Activated T-cell treated with anti-CD3 and anti-CD28 coated beads, Interleukin-2, amount 50 U/mL, for 48 hours (primary cell): ENCODE results near the gene GABBR2.

Experiments used
- DNase-seq, 2 experiments: peaks; one replicate each; pipeline ENCODE4 v3.0.0-alpha.2; 2020

GABBR2 gene

GRCh38 chr9:98708933-98709911, at the start of gene GABBR2:
GABBR2 (minus strand) TSS chr9:98708935; CDS start chr9:98708737, 198 bp downstream.
- peak in 1 of 2 experiments; percentile 19 for DNase-seq

- no peak for DNase-seq
Measured at GRCh38 chr9:98755006-98755618, 46.4 kb upstream of the GABBR2 start.

- no peak for DNase-seq
Measured at GRCh38 chr9:98751210-98751609, 42.5 kb upstream of the GABBR2 start.

GRCh38 chr9:98750364-98751060, 41.8 kb upstream of the GABBR2 start:
- no peak for DNase-seq

DNA sequence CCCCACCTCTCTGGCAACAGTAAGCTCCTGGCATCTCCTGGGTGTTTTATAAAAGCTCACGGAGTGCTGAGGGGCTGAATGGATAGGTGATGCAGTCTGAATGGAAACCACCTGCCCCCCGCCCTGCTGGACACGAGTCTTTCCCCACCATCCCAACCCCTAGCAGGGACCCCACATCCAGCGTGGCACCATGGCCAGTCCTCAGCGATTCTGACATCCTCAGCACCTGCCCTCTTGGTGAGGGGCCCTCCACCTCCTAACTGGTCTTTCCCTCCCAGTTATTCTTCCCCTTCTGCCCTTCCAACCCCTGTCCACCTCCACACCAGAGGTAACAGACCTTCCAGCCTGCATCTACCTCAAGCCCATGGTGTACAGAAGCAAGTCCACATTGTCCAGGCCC, 38.7 kb upstream of the GABBR2 start:
- no peak for DNase-seq

DNA sequence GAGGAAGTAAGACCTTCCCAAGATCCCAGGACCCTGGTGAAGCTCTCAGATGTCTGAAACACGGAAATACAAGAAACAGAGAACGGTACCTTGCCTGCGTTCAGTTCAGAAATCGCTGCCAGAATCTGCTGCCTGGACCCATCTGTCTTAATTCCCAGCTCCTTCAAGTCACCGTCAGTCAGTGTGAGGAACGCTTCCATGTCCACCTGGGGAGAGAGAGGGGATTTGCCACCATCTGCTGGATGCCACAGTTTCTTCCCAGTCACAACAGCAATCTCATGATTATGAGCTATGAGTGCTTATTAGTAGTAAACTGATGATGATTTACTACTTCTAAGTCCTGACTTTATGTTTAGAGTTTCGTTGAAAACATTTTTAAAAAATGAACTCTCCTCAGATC, 36.7 kb upstream of the GABBR2 start:
- DNase-seq: no peak

DNA sequence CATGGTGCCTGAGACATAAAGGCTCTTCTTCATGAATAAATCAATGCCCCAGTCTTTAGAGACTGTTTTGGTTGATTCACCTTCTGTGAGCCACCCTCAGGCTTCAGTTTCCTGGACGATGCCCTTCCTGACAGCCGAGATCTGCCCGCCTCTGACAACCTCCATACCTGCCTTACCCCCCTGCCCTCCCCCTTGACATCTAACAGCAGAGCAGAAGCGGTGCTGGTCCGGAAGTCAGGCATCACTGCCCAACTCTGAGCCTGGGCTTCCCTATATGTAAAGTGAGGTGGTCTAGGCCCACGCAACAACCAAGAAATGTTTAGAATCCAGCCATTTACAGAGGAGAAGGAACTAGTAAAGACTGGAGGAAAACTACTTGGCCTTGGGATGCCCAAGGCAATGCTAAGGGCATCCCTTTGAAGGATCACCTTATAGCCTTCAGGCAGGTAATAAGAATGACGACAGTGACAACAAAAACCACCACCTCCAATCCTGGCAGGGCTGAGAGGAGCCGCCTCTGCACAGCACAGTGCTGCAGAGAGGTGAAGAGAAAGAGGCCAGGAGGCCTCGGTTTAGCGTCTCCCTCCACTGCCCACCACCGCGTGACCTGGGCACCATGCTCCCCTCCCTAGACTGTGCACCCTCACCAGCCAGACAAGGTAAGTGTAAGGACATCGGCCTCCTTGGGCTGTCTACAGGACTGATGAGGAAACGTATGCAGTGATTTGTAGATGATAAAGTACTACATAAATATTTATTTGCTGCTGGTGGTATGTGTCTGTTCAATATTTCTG, 35.3 kb upstream of the GABBR2 start:
- no peak for DNase-seq

GRCh38 chr9:98743329-98743728, 34.6 kb upstream of the GABBR2 start:
- no peak for DNase-seq

GRCh38 chr9:98742325-98743280, 33.9 kb upstream of the GABBR2 start:
- no peak for DNase-seq

DNA sequence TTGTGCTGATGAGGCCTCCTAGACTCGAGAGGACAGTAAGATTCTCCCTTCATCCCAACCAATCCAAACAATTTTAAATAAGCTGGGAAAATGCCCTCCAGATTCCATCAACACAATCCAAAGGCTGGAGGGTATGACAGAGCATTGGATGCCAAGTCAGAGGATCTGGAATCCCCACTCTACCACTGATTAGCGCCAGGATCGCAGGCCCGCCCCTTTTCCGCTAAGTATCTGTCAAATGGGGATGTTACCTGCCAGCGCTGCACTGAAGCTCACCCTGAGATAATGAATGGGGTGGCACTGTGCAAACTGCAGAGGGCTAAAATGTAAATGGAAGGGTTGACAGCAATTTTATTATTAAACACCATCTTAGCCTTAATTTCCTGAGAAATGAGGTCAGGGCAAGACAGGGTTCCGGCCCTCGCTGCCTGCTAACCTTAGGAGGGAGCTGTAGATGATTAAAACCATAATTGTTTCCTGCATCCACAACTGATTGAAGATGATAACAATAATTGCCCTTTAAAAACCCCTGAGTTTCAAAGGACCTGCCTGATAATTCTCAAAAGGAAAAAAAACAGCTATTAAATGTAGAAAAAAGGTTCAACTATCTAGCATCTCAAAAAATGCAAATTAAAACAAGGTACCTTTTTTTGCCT, 31.6 kb upstream of the GABBR2 start:
- no peak for DNase-seq

GRCh38 chr9:98738741-98739140, 30.0 kb upstream of the GABBR2 start:
- DNase-seq: no peak

DNA sequence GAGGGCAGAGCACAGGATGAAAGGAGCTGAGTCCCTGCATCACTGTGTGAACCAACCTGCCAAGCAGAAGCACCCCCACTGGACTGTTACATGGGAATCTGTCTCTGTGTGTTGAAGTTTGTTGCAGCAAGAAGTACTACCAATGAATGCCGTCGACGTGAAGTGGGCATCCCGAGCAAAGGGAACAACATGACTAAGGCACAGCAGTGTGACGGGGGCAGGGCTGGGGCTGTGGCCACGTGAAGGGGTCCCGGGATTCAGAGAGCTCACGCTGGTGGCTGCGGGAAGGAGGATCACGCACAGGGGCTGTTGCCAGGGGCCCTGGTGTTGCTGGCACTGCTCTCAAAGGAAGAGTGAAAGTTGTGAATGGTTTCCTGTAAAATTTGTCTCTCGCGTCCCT, 27.5 kb upstream of the GABBR2 start:
- DNase-seq: no peak

DNA sequence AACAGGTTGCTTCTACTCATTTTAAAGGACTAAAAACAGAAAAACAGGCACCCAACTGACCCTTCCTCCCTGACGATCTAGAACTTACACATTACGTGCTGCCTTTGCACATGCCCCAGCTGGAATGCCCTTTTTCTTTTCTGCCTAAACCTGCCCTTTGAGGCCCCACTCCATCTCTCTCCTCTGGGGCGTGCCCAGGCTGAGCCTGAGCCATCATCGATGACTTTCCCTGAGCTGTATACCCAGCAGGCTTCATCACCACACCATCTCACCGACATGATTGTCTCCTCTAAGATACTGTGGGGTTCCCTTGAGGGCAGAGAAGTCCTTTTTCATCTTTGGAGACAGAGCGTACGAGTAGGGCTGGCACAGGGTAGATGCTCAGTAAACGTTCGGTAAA, 24.1 kb upstream of the GABBR2 start:
- no peak for DNase-seq

- DNase-seq: no peak
Measured at GRCh38 chr9:98732091-98732490, 23.4 kb upstream of the GABBR2 start.

DNA sequence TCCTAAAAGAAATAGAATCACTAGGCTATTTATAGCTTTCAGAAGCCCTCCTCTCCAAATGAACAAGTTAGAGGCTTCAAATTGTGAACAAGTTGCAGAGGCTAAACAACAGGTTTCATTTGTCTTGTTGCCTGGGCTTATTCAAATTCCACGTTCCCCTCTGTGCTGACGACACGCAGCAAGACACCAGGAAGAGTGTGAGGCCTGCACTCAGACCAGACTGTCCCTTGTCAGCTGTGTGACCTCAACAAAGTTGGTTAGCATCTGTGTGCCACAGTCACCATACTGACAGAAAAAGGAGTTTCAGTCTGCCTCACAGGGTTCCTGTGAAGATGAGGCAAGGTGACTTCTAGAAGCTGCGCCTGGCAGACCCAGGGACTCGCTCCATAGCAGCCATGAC, 22.1 kb upstream of the GABBR2 start:
- no peak for DNase-seq

GRCh38 chr9:98728500-98728899, 19.8 kb upstream of the GABBR2 start:
- no peak for DNase-seq

DNA sequence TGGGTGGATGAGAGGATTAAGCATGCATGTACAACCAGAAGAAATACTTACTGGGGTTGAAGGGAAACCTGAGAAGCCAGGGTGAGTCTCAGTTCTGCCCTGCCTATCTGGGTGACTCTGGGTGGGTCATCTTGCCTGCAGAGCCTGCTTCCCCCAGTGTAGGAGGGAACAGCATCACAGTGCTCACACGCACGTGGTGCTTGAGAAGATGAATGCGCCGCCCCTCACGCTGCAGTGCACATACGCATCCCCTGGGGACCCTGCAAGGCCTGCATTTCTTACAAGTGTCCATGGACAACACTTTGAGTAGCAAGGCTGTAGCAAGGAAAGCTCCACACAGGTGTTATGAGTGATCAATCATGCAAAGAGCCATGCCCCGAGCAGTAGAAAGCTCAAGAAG, 18.7 kb upstream of the GABBR2 start:
- no peak for DNase-seq

DNA sequence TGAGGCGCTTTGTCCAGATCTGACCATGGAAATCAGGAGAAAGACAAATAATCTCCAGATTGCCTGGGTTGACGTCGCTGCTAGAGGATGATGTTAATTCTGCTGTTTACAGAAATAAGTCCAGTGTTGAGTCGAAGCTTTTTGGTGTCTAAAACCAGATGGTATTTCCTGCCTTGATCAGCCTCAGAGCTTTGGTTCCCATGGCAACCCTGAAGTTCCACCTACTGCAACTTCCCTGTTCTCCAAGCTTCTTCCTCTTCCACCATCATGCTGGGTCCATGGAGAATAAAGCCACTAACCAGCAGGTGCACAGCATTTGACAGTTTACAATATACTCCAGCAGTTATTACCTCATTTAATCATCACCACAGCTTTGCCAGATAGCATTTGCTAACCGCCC, 18.0 kb upstream of the GABBR2 start:
- DNase-seq: no peak

DNA sequence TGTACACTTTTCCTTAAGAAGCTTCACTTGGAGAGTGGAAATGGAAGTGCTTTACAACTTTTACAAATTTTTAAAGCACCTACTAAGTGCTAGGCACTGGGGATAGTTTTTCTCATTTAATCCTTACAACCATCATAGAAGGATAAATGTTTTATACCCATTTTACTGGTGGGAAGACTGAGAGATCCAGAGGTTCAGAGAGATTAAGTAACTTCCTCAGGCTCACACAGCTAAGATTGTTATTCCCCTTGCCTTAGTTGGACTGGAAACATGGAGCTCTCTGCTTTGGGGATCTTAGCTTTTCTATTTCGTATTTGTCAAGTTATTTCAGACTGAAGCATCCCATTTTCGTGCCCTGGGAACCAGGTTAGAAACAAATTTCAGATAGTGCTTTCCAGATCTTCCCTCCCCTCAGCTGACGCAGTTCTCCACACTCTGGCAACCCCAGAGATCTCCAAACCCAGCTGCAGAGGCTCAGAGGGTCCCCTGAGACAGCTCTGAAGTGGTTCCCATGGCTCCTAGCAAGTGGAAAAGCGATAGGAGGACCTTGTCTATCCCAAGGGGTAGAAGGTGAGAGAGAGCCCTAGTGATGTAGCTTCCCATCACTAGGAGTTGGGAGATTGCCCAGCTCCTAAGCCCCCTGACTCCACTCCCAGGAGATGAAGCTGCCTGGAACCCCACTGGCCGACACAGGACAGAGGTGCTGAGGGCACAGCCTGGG, 16.2 kb upstream of the GABBR2 start:
- no peak for DNase-seq

- no peak for DNase-seq
Measured at GRCh38 chr9:98721643-98722042, 12.9 kb upstream of the GABBR2 start.
